K562 (cell line): ENCODE data around the gene HDHD3. TPM values are rescaled to one million over a fixed set of nuclear protein-coding genes. Genes with fewer than 3 reads are reported as not detected.

Source experiments
- ADNP ChIP-seq: fragments of 200-800 bp; sonication (Bioruptor generic); IDR thresholded peaks from 2 replicates; pipeline ENCODE4 v1.6.1; 2016; ENCODE audit warnings: missing genetic modification characterization, missing compliant biosample characterization
- CBFA2T3 ChIP-seq: fragments of 450-650 bp; IDR thresholded peaks from 2 replicates; pipeline ENCODE4 v1.6.1; 2017
- CHD2 ChIP-seq: IDR thresholded peaks from 2 replicates; pipeline ENCODE4 v1.6.1; 2011; ENCODE audit warnings: low read depth, low read length
- ESRRB ChIP-seq: fragments of 250-450 bp; sonication (Bioruptor Pico); IDR thresholded peaks from 2 replicates; pipeline ENCODE4 v1.5.0; 2020; ENCODE audit warnings: mild to moderate bottlenecking, moderate library complexity, borderline replicate concordance
- HIVEP1 ChIP-seq: fragments of 250-450 bp; sonication (Bioruptor Pico); IDR thresholded peaks from 2 replicates; pipeline ENCODE4 v1.4.0; 2020; ENCODE audit warnings: mild to moderate bottlenecking
- HOXB6 ChIP-seq: fragments of 250-450 bp; sonication (Bioruptor Pico); IDR thresholded peaks from 2 replicates; pipeline ENCODE4 v1.5.1; 2022; ENCODE audit warnings: mild to moderate bottlenecking, borderline replicate concordance
- KLF13 ChIP-seq: fragments of 450-650 bp; IDR thresholded peaks from 2 replicates; pipeline ENCODE4 v1.6.1; 2016; ENCODE audit warnings: missing genetic modification characterization, low read depth, mild to moderate bottlenecking, missing compliant biosample characterization, moderate library complexity, borderline replicate concordance
- MAFG ChIP-seq: fragments of 450-650 bp; conservative IDR thresholded peaks from 2 replicates; pipeline ENCODE4 v1.6.1; 2016; ENCODE audit warnings: missing genetic modification characterization, missing compliant biosample characterization
- MIER1 ChIP-seq: fragments of 450-650 bp; IDR thresholded peaks from 2 replicates; pipeline ENCODE4 v1.6.1; 2016; ENCODE audit warnings: antibody characterized with exemption, mild to moderate bottlenecking, low read depth
- NR3C1 ChIP-seq: sonication (generic); formaldehyde crosslinking; IDR thresholded peaks from 2 replicates; pipeline ENCODE4 v1.8.1; 2022; ENCODE audit warnings: missing genetic modification reagents
- NR4A1 ChIP-seq, 2 experiments: fragments of 250-450 bp in 1 of 2; fragments of 450-650 bp in 1 of 2; sonication (Bioruptor Pico) in 1 of 2; IDR thresholded peaks; 2 replicates each; pipeline versions ENCODE4 v1.4.0 to v1.6.1; 2016 to 2020; ENCODE audit warnings: mild to moderate bottlenecking in 2 of 2, missing compliant biosample characterization in 1 of 2, missing genetic modification characterization in 1 of 2, moderate library complexity in 1 of 2
- NRF1 ChIP-seq, 2 experiments: fragments of 450-650 bp; IDR thresholded peaks in 1 of 2; conservative IDR thresholded peaks in 1 of 2; 2 replicates each; pipeline ENCODE4 v1.6.1; 2014; ENCODE audit warnings: mild to moderate bottlenecking in 2 of 2
- PRPF4 ChIP-seq: fragments of 200-400 bp; formaldehyde crosslinking; IDR thresholded peaks from one replicate; pipeline ENCODE4 v1.6.1; 2017; ENCODE audit warnings: low read length, low read depth, mild to moderate bottlenecking; ENCODE audit not compliant: insufficient read depth, poor library complexity, severe bottlenecking
- SIRT6 ChIP-seq: IDR thresholded peaks from one replicate; pipeline ENCODE4 v1.6.1; 2012; ENCODE audit warnings: low read depth, mild to moderate bottlenecking, control low read depth, inconsistent platforms, low read length, moderate library complexity
- SMARCB1 ChIP-seq: IDR thresholded peaks from 2 replicates; pipeline ENCODE4 v1.6.1; 2011; ENCODE audit warnings: improper control_type of control experiment, low read depth; ENCODE audit not compliant: insufficient read length
- SNIP1 ChIP-seq: fragments of 450-650 bp; IDR thresholded peaks from 2 replicates; pipeline ENCODE4 v1.7.1; 2017; ENCODE audit warnings: low read depth, mild to moderate bottlenecking
- SREBF2 ChIP-seq: sonication (generic); formaldehyde crosslinking; IDR thresholded peaks from 2 replicates; pipeline ENCODE4 v1.4.0; 2020; ENCODE audit warnings: mild to moderate bottlenecking, missing genetic modification reagents
- SUPT5H ChIP-seq: fragments of 450-650 bp; IDR thresholded peaks from 2 replicates; pipeline ENCODE4 v1.6.1; 2016
- TAF15 ChIP-seq: fragments of 200-400 bp; formaldehyde crosslinking; IDR thresholded peaks from 2 replicates; pipeline ENCODE4 v1.6.1; 2017; ENCODE audit warnings: mild to moderate bottlenecking, low read depth, low read length, moderate library complexity
- ZNF165 ChIP-seq: fragments of 250-450 bp; sonication (Bioruptor Pico); IDR thresholded peaks from 2 replicates; pipeline ENCODE4 v1.4.0; 2020; ENCODE audit warnings: borderline replicate concordance
- ZNF316 ChIP-seq: fragments of 450-650 bp; IDR thresholded peaks from 2 replicates; pipeline ENCODE4 v1.6.1; 2016
- ZNF384 ChIP-seq: IDR thresholded peaks from 2 replicates; pipeline ENCODE4 v1.6.1; 2012; ENCODE audit warnings: low read depth, low read length, improper control_type of control experiment
- ZNF695 ChIP-seq: fragments of 450-650 bp; formaldehyde crosslinking; IDR thresholded peaks from 2 replicates; pipeline ENCODE4 v1.4.0; 2020; ENCODE audit warnings: mild to moderate bottlenecking, moderate library complexity
- ZNF696 ChIP-seq: fragments of 250-450 bp; sonication (Bioruptor Pico); conservative IDR thresholded peaks from 2 replicates; pipeline ENCODE4 v1.4.0; 2020; ENCODE audit warnings: mild to moderate bottlenecking, moderate library complexity
- ZNF766 ChIP-seq: fragments of 200-800 bp; sonication (Bioruptor generic); conservative IDR thresholded peaks from 2 replicates; pipeline ENCODE4 v1.6.1; 2016; ENCODE audit warnings: missing genetic modification characterization, missing compliant biosample characterization
- polyA plus RNA-seq, 8 experiments: library from polyadenylated mRNA; depleted of rRNA in 4 of 8; stranded (reverse) in 5 of 8; unstranded in 3 of 8; fragments of >200 nt; fragmentation: Nextera tagmentation in 2 of 8; fragmentation: Illumina TruSeq in 1 of 8; extraction: Ambion mirVana in 2 of 8; extraction: Trizol in 1 of 8; gene quantifications; 2 replicates each; pipeline versions ENCODE4 v1.2.1 to v1.2.3, GENCODE V29; 2011 to 2014; ENCODE audit warnings: inconsistent platforms in 1 of 8, missing spikeins in 1 of 8
- total RNA-seq, 7 experiments: library from RNA; depleted of rRNA in 6 of 7; stranded (reverse); fragments of >200 nt in 6 of 7; fragmentation: Illumina TruSeq in 2 of 7; extraction: Trizol in 2 of 7; gene quantifications; 2 replicates each; pipeline versions ENCODE4 v1.2.1 to v1.2.3, GENCODE V29; 2011 to 2021; ENCODE audit warnings: low replicate concordance in 1 of 7
- TF ChIP-seq, protein P1 (sequence below), 2 experiments: fragments of 450-650 bp; IDR thresholded peaks; 2 replicates each; pipeline ENCODE4 v1.6.1; 2018; ENCODE audit warnings: mild to moderate bottlenecking in 2 of 2, low read depth in 1 of 2; ENCODE audit not compliant: partially characterized antibody in 2 of 2
- TF ChIP-seq, protein P2 (sequence below): fragments of 200-800 bp; sonication (Bioruptor generic); IDR thresholded peaks from 2 replicates; pipeline ENCODE4 v1.6.1; 2017; ENCODE audit warnings: missing genetic modification characterization, missing compliant biosample characterization

Gene HDHD3
- total and polyA plus RNA-seq, 9 of the 15 experiments (the other 6 are each of a cell fraction or from before 2014, with no cell fraction given): 1.1 to 19.1 (median 10.9) TPM

DNA sequence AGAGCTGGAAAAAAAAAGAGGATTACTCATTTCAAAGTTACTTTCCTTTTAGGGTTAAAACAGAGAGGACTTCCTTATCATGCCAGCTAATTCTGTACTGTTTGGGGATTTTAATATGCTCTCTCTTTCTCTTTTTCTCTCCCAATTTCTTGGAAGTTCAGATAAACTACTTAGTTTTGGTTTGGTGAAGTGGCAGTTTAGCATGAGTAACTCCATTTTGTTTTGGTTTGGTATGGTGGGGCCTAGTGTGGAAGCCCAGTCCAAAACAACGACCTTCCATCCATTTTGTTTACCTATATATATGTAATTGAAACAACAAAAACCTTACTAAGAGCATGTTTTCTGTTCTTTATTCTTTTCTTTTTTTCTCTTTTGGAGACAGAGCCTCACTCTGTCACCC lies 31.1 kb downstream of the HDHD3 start (continued):
- TF ChIP-seq SNIP1 (no peak), NR4A1 (CRISPR knock-in tag; IDR thresholded peaks at IDR 0.05) (no peak), NR4A1 (tag; IDR thresholded peaks at IDR 0.05) (peak; percentile 98), SIRT6 (no peak), ZNF316 (no peak), ZNF695 (CRISPR knock-in tag) (0 out of 2 replicates have a peak, but pooled peaks have one; percentile 38), ESRRB (no peak), SREBF2 (CRISPR knock-in tag) (no peak), HOXB6 (CRISPR knock-in tag) (no peak), ZNF384 (no peak), NR3C1 (CRISPR knock-in tag) (no peak), SUPT5H (no peak), ZNF766 (peak; percentile 94), KLF13 (tag) (peak; percentile 76; the same call in 1 of the 2 replicates), CHD2 (no peak), CBFA2T3 (no peak), ADNP (tag) (no peak), MAFG (tag) (no peak), MIER1 (no peak), NRF1 (conservative IDR thresholded peaks at IDR 0.05 in 1 of 2, IDR thresholded peaks at IDR 0.05 in 1 of 2) (no peak), TAF15 (no peak), SMARCB1 (no peak), ZNF696 (CRISPR knock-in tag) (no peak), HIVEP1 (CRISPR knock-in tag) (peak; percentile 94), PRPF4 (no peak), ZNF165 (CRISPR knock-in tag) (0 out of 2 replicates have a peak, but pooled peaks have one; percentile 57)
- TF ChIP-seq, protein P1, sequence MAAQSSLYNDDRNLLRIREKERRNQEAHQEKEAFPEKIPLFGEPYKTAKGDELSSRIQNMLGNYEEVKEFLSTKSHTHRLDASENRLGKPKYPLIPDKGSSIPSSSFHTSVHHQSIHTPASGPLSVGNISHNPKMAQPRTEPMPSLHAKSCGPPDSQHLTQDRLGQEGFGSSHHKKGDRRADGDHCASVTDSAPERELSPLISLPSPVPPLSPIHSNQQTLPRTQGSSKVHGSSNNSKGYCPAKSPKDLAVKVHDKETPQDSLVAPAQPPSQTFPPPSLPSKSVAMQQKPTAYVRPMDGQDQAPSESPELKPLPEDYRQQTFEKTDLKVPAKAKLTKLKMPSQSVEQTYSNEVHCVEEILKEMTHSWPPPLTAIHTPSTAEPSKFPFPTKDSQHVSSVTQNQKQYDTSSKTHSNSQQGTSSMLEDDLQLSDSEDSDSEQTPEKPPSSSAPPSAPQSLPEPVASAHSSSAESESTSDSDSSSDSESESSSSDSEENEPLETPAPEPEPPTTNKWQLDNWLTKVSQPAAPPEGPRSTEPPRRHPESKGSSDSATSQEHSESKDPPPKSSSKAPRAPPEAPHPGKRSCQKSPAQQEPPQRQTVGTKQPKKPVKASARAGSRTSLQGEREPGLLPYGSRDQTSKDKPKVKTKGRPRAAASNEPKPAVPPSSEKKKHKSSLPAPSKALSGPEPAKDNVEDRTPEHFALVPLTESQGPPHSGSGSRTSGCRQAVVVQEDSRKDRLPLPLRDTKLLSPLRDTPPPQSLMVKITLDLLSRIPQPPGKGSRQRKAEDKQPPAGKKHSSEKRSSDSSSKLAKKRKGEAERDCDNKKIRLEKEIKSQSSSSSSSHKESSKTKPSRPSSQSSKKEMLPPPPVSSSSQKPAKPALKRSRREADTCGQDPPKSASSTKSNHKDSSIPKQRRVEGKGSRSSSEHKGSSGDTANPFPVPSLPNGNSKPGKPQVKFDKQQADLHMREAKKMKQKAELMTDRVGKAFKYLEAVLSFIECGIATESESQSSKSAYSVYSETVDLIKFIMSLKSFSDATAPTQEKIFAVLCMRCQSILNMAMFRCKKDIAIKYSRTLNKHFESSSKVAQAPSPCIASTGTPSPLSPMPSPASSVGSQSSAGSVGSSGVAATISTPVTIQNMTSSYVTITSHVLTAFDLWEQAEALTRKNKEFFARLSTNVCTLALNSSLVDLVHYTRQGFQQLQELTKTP (IDR thresholded peaks at IDR 0.05; ENCODE audit: low read depth in 1 of 2, partially characterized antibody in 2 of 2): no peak
- TF ChIP-seq, protein P2, sequence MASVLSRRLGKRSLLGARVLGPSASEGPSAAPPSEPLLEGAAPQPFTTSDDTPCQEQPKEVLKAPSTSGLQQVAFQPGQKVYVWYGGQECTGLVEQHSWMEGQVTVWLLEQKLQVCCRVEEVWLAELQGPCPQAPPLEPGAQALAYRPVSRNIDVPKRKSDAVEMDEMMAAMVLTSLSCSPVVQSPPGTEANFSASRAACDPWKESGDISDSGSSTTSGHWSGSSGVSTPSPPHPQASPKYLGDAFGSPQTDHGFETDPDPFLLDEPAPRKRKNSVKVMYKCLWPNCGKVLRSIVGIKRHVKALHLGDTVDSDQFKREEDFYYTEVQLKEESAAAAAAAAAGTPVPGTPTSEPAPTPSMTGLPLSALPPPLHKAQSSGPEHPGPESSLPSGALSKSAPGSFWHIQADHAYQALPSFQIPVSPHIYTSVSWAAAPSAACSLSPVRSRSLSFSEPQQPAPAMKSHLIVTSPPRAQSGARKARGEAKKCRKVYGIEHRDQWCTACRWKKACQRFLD (CRISPR knock-in tag): peak; percentile 93
